Epithelial cell of esophagus (primary cell): Measurements from ENCODE around the gene EYA4.

ENCODE experiments used
- DNase-seq: peaks from one replicate; pipeline ENCODE4 v3.0.0; 2010; ENCODE audit warnings: low read depth
- H3K4me3 ChIP-seq: 2 replicates; pipeline ENCODE4 v1.5.1; 2011; ENCODE audit warnings: mild to moderate bottlenecking, low read length, control low read depth
- TF ChIP-seq, protein P1 (sequence below): IDR thresholded peaks from 2 replicates; pipeline ENCODE4 v1.5.1; 2011; ENCODE audit warnings: low read depth, mild to moderate bottlenecking, low read length, control low read depth, inconsistent platforms; ENCODE audit not compliant: insufficient read depth; ENCODE audit errors: missing control alignments

Gene EYA4, protein sequence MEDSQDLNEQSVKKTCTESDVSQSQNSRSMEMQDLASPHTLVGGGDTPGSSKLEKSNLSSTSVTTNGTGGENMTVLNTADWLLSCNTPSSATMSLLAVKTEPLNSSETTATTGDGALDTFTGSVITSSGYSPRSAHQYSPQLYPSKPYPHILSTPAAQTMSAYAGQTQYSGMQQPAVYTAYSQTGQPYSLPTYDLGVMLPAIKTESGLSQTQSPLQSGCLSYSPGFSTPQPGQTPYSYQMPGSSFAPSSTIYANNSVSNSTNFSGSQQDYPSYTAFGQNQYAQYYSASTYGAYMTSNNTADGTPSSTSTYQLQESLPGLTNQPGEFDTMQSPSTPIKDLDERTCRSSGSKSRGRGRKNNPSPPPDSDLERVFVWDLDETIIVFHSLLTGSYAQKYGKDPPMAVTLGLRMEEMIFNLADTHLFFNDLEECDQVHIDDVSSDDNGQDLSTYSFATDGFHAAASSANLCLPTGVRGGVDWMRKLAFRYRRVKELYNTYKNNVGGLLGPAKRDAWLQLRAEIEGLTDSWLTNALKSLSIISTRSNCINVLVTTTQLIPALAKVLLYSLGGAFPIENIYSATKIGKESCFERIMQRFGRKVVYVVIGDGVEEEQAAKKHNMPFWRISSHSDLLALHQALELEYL

DNA sequence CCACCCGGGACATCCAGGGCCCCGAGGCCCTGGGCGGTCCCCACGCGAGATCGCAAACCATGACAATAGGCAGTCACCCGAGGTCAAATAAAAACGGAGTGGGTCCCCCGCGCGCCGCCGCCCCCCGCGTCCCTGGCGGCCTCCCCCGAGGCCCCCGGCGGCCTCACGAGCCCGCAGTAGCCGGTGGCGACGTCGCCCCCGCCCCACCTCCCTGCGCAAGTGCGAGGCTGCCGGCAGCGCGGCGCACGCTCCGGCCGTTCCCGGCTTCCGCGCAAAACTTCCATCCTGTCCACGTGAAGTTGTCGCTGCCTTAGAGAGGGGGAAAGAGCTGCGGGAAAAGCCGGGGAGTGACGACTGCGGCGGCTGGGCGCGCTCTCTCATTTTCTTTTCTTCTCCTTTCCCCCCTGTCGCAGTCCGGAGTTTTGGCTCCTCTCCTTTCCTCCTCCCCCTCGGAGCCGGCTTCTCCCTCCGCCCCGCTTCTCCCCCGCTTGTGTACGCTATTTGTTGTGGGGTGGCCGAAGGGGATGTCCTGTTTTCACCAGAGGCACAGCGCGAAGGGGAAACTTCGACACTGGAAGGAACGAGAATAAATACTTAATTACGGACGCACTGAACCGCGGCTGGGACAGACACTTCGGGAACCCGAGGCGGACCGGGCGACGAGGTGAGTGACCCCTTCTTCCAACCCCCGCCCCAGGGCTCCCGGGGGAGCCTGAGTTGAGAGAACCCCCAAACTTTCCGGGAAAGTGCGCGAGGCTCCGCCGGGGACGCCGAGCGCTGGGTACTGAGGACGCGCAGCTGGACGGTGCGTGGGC lies at the start of gene EYA4:
EYA4 (plus strand) TSS at position 272 of the 815 bp plus-strand sequence. CDS start 33,424 bp downstream, outside the sequence.
- peak; percentile 27 for DNase-seq
- TF ChIP-seq, protein P1, sequence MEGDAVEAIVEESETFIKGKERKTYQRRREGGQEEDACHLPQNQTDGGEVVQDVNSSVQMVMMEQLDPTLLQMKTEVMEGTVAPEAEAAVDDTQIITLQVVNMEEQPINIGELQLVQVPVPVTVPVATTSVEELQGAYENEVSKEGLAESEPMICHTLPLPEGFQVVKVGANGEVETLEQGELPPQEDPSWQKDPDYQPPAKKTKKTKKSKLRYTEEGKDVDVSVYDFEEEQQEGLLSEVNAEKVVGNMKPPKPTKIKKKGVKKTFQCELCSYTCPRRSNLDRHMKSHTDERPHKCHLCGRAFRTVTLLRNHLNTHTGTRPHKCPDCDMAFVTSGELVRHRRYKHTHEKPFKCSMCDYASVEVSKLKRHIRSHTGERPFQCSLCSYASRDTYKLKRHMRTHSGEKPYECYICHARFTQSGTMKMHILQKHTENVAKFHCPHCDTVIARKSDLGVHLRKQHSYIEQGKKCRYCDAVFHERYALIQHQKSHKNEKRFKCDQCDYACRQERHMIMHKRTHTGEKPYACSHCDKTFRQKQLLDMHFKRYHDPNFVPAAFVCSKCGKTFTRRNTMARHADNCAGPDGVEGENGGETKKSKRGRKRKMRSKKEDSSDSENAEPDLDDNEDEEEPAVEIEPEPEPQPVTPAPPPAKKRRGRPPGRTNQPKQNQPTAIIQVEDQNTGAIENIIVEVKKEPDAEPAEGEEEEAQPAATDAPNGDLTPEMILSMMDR: no peak
- H3K4me3 ChIP-seq: peak within 1 kb of the TSS; percentile 44

DNA sequence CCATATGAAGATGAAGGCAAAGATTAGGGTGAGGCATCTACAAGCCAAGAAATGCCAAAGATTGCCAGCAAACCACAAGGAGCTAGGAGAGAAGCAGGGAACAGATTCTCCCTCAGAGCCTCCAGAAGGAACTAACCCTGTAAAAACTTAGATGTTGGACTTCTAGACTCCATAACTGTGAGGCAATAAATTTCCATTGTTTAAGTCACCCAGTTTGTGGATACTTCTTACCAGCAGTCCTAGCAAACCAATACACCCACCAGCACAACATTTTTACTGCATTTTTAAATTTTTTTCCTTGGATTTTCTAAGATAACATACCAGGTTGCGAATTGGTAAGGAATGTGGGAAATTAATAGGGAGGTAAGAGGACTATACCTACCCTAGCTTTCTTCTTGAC lies 47.8 kb upstream of the EYA4 start:
- H3K4me3 ChIP-seq: no peak overlapping the region
- TF ChIP-seq, protein P1: no peak

DNA sequence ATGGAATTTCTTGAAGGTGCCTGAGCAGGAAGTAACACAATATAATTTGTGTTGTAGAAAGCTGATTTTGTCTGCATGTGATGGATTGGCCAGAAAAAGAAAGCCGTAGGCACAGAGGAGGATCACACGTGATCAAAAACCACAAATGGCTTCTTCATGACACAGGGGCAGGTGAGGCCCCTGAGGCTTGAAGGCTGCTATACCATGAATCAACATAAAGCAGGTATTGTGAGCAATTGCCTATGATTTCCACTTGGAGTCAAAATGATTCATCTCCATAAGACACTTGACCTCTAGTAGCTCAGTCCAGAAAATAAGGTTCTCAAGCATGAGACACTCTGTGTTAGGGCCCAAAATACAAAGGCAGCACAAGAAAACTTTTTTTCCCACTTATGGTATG lies 42.4 kb upstream of the EYA4 start:
- TF ChIP-seq, protein P1: no peak
- no peak overlapping the region for H3K4me3 ChIP-seq
- peak; percentile 82 for DNase-seq

More for the DNA sequence above, 47.8 kb upstream of the EYA4 start:
- no peak for DNase-seq

DNA sequence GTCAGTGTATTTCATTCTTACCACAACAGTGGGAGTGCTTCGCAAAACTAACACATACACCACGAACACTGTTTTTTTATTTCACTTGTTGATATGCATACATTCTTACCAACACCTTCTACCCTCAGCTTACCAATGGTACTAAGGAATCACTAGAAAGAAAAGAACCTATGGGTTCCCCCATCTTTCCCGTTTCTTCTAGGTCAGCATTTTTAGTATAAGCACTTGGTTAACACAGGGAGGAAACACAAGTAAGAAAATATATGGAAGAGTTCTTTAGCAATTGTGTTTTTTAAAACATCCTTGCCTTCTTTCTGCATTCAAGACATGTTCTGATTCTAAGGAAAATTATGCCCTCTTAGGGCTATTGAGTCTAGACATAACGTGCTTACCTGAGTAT lies 39.9 kb upstream of the EYA4 start:
- DNase-seq: no peak
- no peak overlapping the region for H3K4me3 ChIP-seq
- TF ChIP-seq, protein P1: no peak

DNA sequence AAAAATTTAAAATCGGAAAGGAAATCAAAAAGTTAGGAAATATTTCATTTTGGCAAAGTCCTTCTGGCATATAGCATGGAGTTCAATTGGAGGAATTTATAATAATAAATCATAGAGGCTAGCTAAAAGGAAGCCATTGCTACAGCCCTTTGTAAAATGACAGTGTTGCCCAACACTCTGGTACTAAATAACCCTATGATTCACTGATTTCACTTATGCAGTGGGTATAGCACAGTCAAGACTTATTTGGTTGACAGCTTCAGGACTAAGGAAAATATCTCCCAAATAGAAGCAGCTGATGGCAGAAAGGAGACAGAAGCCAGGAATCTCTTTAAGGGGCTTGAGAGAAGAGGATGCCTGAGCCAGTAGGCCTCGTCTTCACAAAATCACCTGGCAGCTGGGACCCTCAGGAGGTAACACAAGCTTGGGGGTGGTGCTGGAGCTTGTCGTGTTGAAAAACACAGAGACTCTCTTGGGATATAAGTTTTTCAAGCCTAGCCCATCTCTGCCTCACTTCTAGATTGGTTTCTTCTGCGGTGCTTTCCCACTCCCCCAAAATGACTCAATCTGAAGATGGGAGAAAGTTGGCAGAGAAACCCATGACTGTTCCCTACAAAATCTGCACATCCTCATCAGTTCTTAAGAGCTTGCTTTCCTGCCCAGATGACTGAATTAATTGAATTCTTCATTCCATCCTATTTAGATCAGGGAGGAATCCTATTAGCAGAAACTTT lies 38.4 kb upstream of the EYA4 start:
- peak; percentile 44 for DNase-seq
- TF ChIP-seq, protein P1: no peak
- no peak overlapping the region for H3K4me3 ChIP-seq

DNA sequence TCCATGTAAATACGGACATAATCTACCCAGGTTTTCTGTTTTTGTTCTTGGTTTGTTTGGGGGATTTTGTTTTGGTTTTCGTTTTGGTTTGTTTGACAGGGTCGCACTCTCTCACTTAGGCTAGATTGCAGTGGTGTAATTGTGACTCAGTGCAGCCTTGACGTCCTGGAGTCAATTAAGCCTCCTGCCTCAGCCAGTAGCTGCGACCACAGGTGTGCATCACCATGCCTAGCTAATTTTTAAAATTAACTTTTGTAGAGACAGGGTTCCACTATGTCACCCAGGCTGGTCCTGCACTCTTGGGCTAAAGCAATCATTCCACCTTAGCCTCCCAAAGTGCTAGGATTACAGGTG lies 37.8 kb upstream of the EYA4 start:
- no peak overlapping the region for H3K4me3 ChIP-seq
- TF ChIP-seq, protein P1: no peak
- DNase-seq: no peak
